ENCODE measurements around the gene CYP4F11.
"Not testable (repeated sequence)": the region's sequence is repeated elsewhere in the genome, so short reads cannot be mapped to it uniquely, and the experiment has no call there.

Gene CYP4F11

GRCh38 chr19:15873771-15874170, 60.6 kb downstream of the CYP4F11 start:
- not testable (repeated sequence) for DNase-seq

GRCh38 chr19:15871570-15871969, 62.8 kb downstream of the CYP4F11 start:
- no peak for DNase-seq

- no peak for DNase-seq
Measured at GRCh38 chr19:15869873-15870272, 64.5 kb downstream of the CYP4F11 start.

GRCh38 chr19:15869109-15869555, 65.2 kb downstream of the CYP4F11 start:
- DNase-seq = peak; percentile 44

GRCh38 chr19:15866636-15867035, 67.7 kb downstream of the CYP4F11 start:
- DNase-seq = no peak

- DNase-seq = no peak
Measured at GRCh38 chr19:15864824-15865223, 69.5 kb downstream of the CYP4F11 start.

GRCh38 chr19:15863272-15863671, 71.1 kb downstream of the CYP4F11 start:
- DNase-seq = no peak

GRCh38 chr19:15862444-15862843, 71.9 kb downstream of the CYP4F11 start:
- no peak for DNase-seq
